Neural progenitor cell (in vitro differentiated cells): ENCODE measurements around the gene TSPYL2.

Experiments
- CTCF ChIP-seq: fragments of 200-600 bp; sonication (generic); IDR thresholded peaks from 2 replicates; pipeline ENCODE4 v1.5.1; 2017; ENCODE audit warnings: antibody characterized with exemption, mild to moderate bottlenecking
- EZH2 ChIP-seq: fragments of 200-600 bp; sonication (generic); IDR thresholded peaks from 2 replicates; pipeline ENCODE4 v1.6.1; 2017; ENCODE audit warnings: antibody characterized with exemption, mild to moderate bottlenecking, moderate library complexity
- EZH2phosphoT487 ChIP-seq: fragments of 200-600 bp; sonication (generic); IDR thresholded peaks from 2 replicates; pipeline ENCODE4 v1.6.1; 2017; ENCODE audit warnings: antibody characterized with exemption

DNA sequence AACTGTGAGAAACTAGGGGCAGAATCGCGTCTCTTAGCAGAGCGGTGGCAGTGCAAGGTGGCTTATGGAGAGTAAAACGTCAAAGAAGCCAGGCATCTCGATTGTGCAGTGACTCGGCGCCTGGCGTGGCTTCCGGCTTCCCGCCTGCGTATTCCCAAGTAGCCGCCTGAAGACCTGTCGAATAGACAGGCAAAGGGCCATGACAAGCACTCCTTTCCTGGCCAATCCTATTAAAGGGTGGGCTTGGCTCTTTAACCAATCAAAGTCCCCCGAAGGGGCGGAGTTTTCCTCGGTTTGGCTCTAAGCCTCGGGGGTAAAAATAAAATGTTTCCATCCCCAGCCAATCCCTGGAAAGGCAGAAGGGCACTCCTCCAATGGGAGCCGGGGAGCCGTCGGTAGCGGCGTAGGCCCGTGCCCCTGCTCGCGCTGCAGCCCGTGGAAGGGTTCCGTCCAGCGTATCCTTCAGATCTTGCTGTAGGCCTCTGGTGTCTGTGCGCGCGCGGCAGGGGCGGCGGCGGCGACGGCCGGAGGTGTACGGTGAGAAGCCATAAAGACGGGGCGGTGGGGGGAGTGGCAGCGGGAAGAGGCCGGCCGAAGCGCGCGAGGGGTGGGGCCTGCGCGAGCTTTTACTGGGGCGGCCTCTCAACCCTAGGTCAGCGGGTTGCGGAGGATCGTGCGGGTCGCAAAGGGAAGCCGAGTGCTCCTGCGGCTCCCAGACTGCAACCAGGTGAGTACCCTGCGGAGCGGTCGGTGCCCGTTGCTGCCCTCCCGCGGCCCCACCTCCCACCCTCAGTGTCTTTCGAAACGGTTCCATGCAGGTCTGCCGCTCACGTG, 11.8 kb downstream of the TSPYL2 start, which contains the start of gene KANTR:
- peak; percentile 11 for TF ChIP-seq CTCF
- TF ChIP-seq EZH2, result no peak
- TF ChIP-seq EZH2phosphoT487, result no peak
